Tibial nerve (tissue), 4 donors: ENCODE measurements around the gene RTP2.

Source experiments
- CTCF ChIP-seq, 5 experiments: fragments of 200-600 bp in 3 of 5; fragments of 450-650 bp in 2 of 5; sonication (generic) in 3 of 5; IDR thresholded peaks; one replicate each; pipeline ENCODE4 v1.5.1; 2016 to 2019; ENCODE audit warnings: antibody characterized with exemption in 5 of 5, mild to moderate bottlenecking in 3 of 5, moderate library complexity in 2 of 5
- EP300 ChIP-seq, 2 donors: sonication (generic); formaldehyde crosslinking; IDR thresholded peaks; one replicate each; pipeline ENCODE4 v1.6.1; 2017; ENCODE audit warnings: antibody characterized with exemption in 2 of 2, mild to moderate bottlenecking in 1 of 2
- POLR2A ChIP-seq, 2 donors: fragments of 450-650 bp; IDR thresholded peaks; one replicate each; pipeline ENCODE4 v1.6.1; 2017; ENCODE audit warnings: antibody characterized with exemption in 2 of 2, mild to moderate bottlenecking in 2 of 2, moderate library complexity in 2 of 2

DNA sequence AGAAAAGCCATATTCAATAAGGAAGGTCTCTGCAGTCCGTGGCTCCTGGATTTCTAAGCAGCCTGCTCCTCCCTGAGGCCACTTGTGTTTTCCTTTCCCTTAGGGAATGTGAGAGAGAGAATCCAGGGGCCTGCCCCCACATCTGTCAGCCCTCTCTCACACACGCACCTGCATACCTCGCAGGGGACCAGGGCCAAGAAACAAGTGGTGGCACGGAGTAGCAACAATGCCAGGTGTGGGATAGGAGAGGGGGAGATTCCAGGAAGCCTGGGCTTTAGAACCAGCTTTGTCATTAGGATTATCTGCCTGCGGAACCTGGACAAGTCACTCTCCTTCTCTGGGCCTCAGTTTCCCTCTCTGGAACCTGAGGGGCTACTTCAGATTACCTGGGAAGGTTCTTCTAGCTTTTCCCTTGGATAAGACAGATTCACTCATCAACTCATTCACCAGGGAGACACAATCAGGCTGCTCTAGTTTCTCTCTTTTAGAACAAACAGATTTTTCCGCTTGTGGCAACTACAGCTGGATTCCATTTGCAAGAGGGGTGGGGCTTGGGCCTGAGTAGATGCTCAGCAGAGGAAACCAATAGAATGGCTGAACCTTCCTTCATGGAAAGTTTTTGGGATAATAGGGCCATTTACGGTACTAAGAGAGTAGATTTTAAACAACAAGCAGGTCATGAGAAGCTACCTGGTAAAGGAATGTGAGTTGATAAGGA, 23.5 kb upstream of the RTP2 start:
- TF ChIP-seq CTCF (IDR thresholded peaks at IDR 0.05) (no peak), EP300 (IDR thresholded peaks at IDR 0.05) (peak in 1 of 2 donors; percentile 41), POLR2A (IDR thresholded peaks at IDR 0.05) (no peak)
